ENCODE measurements around the gene UTS2R. TPM values are rescaled to one million over a fixed set of nuclear protein-coding genes. Genes with fewer than 3 reads are reported as not detected.
A peak's percentile ranks its signal among the peaks of the same experiment; 100 is the strongest.

The UTS2R gene
- polyA plus RNA-seq, 1 experiment = not detected

DNA sequence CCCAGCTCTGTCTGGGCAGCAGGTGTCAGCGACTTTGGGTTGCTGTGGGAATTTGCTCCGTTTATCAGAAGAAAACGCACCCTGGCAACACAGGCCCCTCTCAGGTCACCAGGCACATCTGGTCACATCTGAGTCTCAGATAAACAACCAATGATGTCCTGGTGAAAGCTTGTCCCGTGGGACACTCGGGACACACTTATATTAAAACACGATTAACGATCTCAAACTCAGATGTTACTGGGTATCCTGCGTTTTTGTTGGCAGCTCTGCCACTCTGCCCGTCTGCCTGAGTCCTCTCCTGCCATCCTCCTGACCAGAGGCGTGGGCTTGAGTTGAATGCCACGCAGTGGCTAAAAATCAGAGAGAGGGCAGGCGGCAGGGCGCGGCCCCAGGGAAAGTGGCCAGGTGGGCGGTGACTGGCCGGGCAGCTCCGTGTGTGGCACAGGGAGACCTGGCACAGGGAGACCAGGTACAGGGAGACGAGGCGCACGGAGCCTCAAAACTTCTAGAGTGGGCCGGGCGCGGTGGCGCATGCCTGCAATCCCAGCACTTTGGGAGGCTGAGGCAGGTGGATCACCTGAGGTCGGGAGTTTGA is 40.1 kb upstream of the UTS2R start:
- DNase-seq (ENCODE audit: low read depth, low spot score) = no peak
- Histone ChIP-seq H3K9me3 (ENCODE audit: control insufficient read depth, insufficient read depth, low read length) (peaks cover 8% of the 10 kb centered on the region; the same call in 1 of the 2 replicates), H3K27me3 (ENCODE audit: control insufficient read depth, insufficient read depth, low read length) (peaks cover 22% of the 10 kb centered on the region), H3K27ac (ENCODE audit: low read depth, low read length) (no peak overlapping the region), H3K4me3 (ENCODE audit: low read depth, low read length) (no peak overlapping the region)
- CTCF ChIA-PET = interaction anchor here (0.6 to 1.3 kb wide), 2 partner anchors 10 to 401 kb away, joined by 4 to 6 read pairs; no protein-coding TSS in a partner anchor
- TF ChIP-seq, protein P1, sequence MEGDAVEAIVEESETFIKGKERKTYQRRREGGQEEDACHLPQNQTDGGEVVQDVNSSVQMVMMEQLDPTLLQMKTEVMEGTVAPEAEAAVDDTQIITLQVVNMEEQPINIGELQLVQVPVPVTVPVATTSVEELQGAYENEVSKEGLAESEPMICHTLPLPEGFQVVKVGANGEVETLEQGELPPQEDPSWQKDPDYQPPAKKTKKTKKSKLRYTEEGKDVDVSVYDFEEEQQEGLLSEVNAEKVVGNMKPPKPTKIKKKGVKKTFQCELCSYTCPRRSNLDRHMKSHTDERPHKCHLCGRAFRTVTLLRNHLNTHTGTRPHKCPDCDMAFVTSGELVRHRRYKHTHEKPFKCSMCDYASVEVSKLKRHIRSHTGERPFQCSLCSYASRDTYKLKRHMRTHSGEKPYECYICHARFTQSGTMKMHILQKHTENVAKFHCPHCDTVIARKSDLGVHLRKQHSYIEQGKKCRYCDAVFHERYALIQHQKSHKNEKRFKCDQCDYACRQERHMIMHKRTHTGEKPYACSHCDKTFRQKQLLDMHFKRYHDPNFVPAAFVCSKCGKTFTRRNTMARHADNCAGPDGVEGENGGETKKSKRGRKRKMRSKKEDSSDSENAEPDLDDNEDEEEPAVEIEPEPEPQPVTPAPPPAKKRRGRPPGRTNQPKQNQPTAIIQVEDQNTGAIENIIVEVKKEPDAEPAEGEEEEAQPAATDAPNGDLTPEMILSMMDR (IDR thresholded peaks at IDR 0.05; ENCODE audit: low read depth, low read length) = no peak
- POLR2A ChIA-PET = no interaction called here

DNA sequence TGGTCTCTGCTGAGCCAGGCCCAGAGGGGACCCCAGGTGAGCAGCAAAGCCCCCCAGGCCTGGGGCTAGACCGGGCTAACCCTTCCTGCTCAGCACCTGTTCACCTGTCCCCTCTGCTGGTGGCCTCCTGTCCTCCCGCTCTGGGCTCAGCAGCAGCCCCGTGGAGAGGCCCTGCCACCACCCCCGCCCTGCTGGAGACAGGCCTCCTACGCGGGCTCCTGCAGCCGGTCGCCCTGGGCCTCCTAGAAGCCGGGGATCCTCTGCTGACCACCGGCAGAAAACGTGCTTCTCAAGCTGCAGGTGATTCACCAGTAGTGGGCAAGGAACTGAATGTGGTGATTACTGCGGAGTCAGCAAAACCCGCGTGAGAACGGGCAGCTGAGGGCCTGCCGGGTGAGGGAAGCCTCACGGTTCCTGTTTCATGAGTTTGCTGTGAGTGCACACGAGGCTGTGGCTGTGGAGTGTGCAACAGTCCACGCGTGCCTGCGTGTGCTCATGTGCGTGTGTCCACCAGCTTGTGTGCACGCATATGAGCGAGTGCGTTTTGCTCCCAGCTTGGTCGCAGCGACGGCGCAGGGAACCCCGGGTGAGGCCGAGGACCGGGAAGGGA is 38.8 kb upstream of the UTS2R start:
- H3K27ac ChIP-seq (ENCODE audit: low read depth, low read length) = no peak overlapping the region
- DNase-seq (ENCODE audit: low read depth, low spot score) = no peak
- H3K27me3 ChIP-seq (ENCODE audit: control insufficient read depth, insufficient read depth, low read length) = peaks cover 14% of the 10 kb centered on the region
- peaks cover 8% of the 10 kb centered on the region; the same call in 1 of the 2 replicates for H3K9me3 ChIP-seq (ENCODE audit: control insufficient read depth, insufficient read depth, low read length)
- TF ChIP-seq, protein P1 (IDR thresholded peaks at IDR 0.05; ENCODE audit: low read depth, low read length) = no peak
- CTCF ChIA-PET = no interaction called here
- POLR2A ChIA-PET = interaction anchor here (1.4 to 2.0 kb wide), 2 partner anchors 34 to 104 kb away, joined by 4 read pairs; partner anchors contain the start of gene SLC16A3
- peak overlapping the region; percentile 60 for H3K4me3 ChIP-seq (ENCODE audit: low read depth, low read length)

DNA sequence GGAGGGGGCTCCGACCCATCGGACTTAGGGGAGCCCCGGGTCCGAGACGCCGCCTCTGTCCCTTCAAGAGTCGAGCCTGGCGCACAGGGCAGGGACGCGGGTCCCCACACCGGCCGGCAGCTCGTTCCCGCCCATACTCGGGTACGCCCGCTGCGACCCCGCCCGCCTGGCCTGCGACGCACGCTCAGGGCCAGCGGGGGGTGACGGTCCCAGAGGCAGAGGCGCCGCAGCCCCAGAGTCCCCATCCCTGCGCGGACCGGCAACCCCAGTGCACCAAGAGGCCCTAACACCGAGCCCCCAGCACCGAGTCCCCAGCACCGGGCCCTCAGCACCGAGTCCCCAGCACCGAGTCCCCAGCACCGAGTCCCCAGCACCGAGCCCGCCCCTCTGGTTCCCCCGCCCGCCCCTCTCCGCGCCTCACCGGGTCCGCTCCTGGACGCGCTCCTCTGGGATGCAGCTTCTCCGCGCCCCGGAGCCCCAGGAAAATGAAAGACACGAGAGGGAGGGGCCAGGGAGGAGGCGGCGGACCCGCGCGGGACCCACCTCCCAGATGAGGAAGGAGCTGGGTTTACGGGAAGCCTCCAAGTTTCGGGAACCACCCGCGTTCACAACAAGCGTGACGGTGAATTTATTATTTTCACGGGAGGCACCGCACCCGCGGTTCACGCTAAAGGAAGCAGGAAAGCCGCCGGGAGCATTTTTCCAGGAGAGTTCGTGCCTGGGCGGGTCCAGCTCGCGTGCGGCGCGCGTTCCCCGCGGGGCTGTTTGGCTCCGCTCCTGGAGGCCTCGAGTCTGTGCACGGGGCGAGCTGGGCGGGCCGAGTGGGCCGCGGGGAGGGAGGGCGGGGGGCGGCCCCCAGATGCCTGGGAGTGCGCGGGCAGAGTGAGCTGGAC is 38.0 kb upstream of the UTS2R start, which contains the start of gene SECTM1:
Gene SECTM1 (minus strand): TSS at position 488 of the 893 bp plus-strand sequence. CDS start 6,526 bp downstream, outside the sequence.
- POLR2A ChIA-PET = interaction anchor here (0.7 to 2.0 kb wide), 4 partner anchors 35 to 104 kb away, joined by 3 to 4 read pairs (median 4); partner anchors contain the start of gene SLC16A3
- TF ChIP-seq, protein P1 (IDR thresholded peaks at IDR 0.05; ENCODE audit: low read depth, low read length) = no peak
- Histone ChIP-seq H3K4me3 (ENCODE audit: low read depth, low read length) (peak within 1 kb of the TSS; percentile 60), H3K27ac (ENCODE audit: low read depth, low read length) (no peak within 1 kb of the TSS), H3K9me3 (ENCODE audit: control insufficient read depth, insufficient read depth, low read length) (peaks cover 8% of the 10 kb centered on the region; the same call in 1 of the 2 replicates), H3K27me3 (ENCODE audit: control insufficient read depth, insufficient read depth, low read length) (peaks cover 11% of the 10 kb centered on the region)
- DNase-seq (ENCODE audit: low read depth, low spot score) = no peak
- CTCF ChIA-PET = no interaction called here

DNA sequence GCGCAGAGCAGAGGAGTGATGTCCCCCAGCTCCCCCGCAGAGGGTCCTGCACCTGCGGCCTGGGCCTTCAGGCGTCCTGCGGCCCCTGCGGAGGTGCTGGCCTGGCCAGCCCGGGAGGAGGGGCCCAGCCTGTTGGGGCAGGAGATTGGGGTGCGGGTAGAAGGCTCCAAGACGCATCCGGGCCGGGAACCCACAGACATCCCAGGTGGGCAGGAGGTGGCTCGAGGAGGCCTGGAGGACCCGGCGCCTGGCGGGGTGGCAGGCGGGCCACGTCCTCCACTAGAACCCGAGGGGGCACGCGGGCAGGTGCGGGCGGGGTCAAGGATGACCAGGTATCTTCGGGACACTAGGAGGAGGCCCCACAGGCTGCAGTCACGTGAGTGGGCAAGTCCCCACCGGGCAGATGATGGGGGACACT is 37.4 kb upstream of the UTS2R start:
- Histone ChIP-seq H3K4me3 (ENCODE audit: low read depth, low read length) (no peak overlapping the region), H3K27me3 (ENCODE audit: control insufficient read depth, insufficient read depth, low read length) (peaks cover 9% of the 10 kb centered on the region), H3K27ac (ENCODE audit: low read depth, low read length) (no peak overlapping the region), H3K9me3 (ENCODE audit: control insufficient read depth, insufficient read depth, low read length) (peaks cover 8% of the 10 kb centered on the region; the same call in 1 of the 2 replicates)
- CTCF ChIA-PET = no interaction called here
- POLR2A ChIA-PET = interaction anchor here (0.6 to 2.0 kb wide), 5 partner anchors 27 to 105 kb away, joined by 3 to 5 read pairs (median 4); partner anchors contain the start of gene SLC16A3
- no peak for DNase-seq (ENCODE audit: low read depth, low spot score)
- TF ChIP-seq, protein P1 (IDR thresholded peaks at IDR 0.05; ENCODE audit: low read depth, low read length) = no peak
